ENCODE data around the gene NUDT6. TPM values are rescaled to one million over a fixed set of nuclear protein-coding genes. Genes with fewer than 3 reads are reported as not detected.

Gene NUDT6
- total RNA-seq, 1 experiment from 2014 or later: 4.0 TPM

DNA sequence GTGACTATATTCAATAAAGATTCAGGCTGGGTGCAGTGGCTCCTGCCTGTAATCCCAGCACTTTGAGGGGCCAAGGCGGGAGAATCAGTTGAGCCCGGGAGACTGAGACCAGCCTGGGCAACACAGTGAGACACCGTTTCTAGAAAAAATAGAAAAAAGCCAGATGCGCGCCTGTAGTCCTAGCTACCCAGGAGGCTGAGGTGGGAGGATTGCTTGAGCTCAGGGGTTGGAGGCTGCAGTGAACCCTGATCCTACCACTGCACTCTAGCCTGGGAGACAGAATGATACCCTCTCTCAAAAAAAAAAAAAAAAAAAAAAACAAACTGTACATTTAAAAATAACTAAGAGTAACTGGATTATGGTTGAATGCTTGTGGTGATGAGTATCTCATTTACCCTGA is 1.1 kb downstream of the NUDT6 start:
- Histone ChIP-seq H3K79me2 (ENCODE audit: insufficient read depth, low read length) (peaks cover 17% of the 10 kb centered on the region; the same call in 1 of the 2 replicates), H3K27me3 (ENCODE audit: insufficient read depth, low read length) (no peaks in the 10 kb centered on the region), H3K27ac (ENCODE audit: insufficient read length, low read depth, low read length) (no peak overlapping the region), H2BK5ac (ENCODE audit: insufficient read length, low read length) (no peak overlapping the region), H4K5ac (ENCODE audit: insufficient read length, low read depth, low read length) (no peak overlapping the region), H3K23ac (ENCODE audit: insufficient read length, low read depth, low read length) (no peak overlapping the region), H3K9me3 (ENCODE audit: control insufficient read depth, low read depth, low read length) (no peaks in the 10 kb centered on the region), H3K14ac (ENCODE audit: insufficient read depth, low read length) (no peak overlapping the region), H4K20me1 (ENCODE audit: control insufficient read depth, insufficient read depth, insufficient read length) (no peaks in the 10 kb centered on the region), H3K4ac (ENCODE audit: low read depth, low read length) (no peak overlapping the region), H4K91ac (ENCODE audit: insufficient read length, low read depth, low read length) (no peak overlapping the region), H3K56ac (ENCODE audit: insufficient read length, low read depth, low read length) (no peak overlapping the region), H2AFZ (ENCODE audit: low read length) (no peak overlapping the region), H3K9ac (ENCODE audit: extremely low read depth, insufficient read length, low read length) (no peak overlapping the region), H2BK120ac (ENCODE audit: low read depth, low read length, poor library complexity, severe bottlenecking) (no peak overlapping the region), H3T11ph (ENCODE audit: low read length) (no peak overlapping the region), H3K79me1 (ENCODE audit: insufficient read depth, low read depth, low read length, poor library complexity, severe bottlenecking) (no peaks in the 10 kb centered on the region), H2BK20ac (ENCODE audit: low read depth, low read length, poor library complexity, severe bottlenecking) (no peak overlapping the region), H3K18ac (ENCODE audit: insufficient read length, low read depth, low read length) (no peak overlapping the region), H4K8ac (replicated peaks; ENCODE audit: insufficient read length, low read depth, low read length) (no peak overlapping the region), H2BK12ac (ENCODE audit: insufficient read length, low read depth, low read length) (no peak overlapping the region), H3K4me1 (ENCODE audit: insufficient read depth, low read length) (peaks cover 7% of the 10 kb centered on the region), H2AK5ac (ENCODE audit: insufficient read length, low read length) (no peak overlapping the region), H3K4me2 (ENCODE audit: insufficient read depth, insufficient read length, low read length) (peak overlapping the region; percentile 76), H2BK15ac (ENCODE audit: low read depth, low read length) (no peak overlapping the region), H3K23me2 (ENCODE audit: insufficient read length, low read depth, low read length, poor library complexity, severe bottlenecking) (peaks cover 7% of the 10 kb centered on the region)
- no peak for DNase-seq
- Mint-ChIP-seq H3K36me3 (ENCODE audit: insufficient read depth in 1 of 3, low read depth in 3 of 3) (no peaks in the 10 kb centered on the region), H3K4me3 (peak overlapping the region in 1 of 2 experiments; percentile 71; a peak in 4 of 5 replicates), H3K27me3 (ENCODE audit: low read depth) (no peaks in the 10 kb centered on the region), H3K4me1 (peaks cover 11 to 14% of the 10 kb centered on the region in 2 experiments), H3K9me3 (no peaks in the 10 kb centered on the region), H3K27ac (no peak overlapping the region; a peak in 1 of 7 replicates)
- TF ChIP-seq, protein P1, sequence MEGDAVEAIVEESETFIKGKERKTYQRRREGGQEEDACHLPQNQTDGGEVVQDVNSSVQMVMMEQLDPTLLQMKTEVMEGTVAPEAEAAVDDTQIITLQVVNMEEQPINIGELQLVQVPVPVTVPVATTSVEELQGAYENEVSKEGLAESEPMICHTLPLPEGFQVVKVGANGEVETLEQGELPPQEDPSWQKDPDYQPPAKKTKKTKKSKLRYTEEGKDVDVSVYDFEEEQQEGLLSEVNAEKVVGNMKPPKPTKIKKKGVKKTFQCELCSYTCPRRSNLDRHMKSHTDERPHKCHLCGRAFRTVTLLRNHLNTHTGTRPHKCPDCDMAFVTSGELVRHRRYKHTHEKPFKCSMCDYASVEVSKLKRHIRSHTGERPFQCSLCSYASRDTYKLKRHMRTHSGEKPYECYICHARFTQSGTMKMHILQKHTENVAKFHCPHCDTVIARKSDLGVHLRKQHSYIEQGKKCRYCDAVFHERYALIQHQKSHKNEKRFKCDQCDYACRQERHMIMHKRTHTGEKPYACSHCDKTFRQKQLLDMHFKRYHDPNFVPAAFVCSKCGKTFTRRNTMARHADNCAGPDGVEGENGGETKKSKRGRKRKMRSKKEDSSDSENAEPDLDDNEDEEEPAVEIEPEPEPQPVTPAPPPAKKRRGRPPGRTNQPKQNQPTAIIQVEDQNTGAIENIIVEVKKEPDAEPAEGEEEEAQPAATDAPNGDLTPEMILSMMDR (conservative IDR thresholded peaks at IDR 0.05): no peak
- no CpG with 5 or more reads among the region's 5 CpGs for WGBS (ENCODE audit: extremely low coverage, insufficient read length, low lambda C conversion rate)
